ENCODE results near the gene ADGRG1. TPM values are rescaled to one million over a fixed set of nuclear protein-coding genes. Genes with fewer than 3 reads are reported as not detected.

ADGRG1 gene
- total RNA-seq, 1 donor from 2014 or later, result 13.9 TPM

DNA sequence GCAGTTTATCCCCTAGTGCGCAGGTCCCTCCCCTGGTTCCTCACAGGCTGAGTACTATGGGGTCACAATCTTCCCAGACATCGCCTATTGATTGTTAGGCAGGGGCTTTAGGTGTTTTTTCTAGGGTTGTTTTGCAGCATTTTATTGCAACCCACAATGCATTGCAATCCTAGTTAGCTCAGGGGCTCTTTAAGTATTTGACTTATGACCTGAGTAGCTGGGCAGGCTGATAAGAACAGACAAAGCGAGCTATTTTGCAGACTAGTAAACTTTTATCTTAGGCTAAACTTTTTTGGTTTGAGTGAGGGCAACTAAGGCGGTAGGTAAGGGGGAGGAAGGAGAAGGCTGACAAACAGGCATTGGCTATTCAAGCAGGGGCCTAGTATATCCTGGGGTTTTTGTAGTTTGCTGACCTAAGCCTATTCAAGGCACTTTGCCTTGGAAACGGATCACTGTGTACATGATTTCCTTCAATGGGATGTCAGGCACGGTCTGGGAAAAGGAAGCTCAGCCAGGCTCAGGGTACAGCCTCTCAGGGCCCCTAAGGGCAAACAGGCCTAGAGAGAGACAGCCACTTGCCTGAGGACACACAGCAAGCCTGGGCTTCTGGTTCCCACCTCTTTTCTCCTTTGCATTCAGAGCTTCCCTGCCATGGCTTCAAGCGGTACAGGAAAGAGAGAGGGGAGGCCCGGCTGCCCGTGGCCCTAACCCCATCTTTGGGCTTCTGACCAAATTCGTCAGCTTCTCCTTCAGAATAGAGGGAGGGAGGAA, 72.5 kb downstream of the ADGRG1 start:
- FAIRE-seq, result no peak
- Histone ChIP-seq H3K27me3 (ENCODE audit: insufficient read depth, low read length) (peaks cover 3% of the 10 kb centered on the region), H3K36me3 (ENCODE audit: insufficient read depth, low read length) (no peaks in the 10 kb centered on the region), H3K27ac (ENCODE audit: low read depth, low read length) (no peak overlapping the region), H3K9ac (ENCODE audit: low read length) (no peak overlapping the region), H3K4me3 (ENCODE audit: insufficient read depth, low read depth, low read length) (no peak overlapping the region), H3K9me3 (ENCODE audit: insufficient read depth, low read depth, low read length) (peaks cover 9% of the 10 kb centered on the region), H4K20me1 (ENCODE audit: insufficient read depth, low read length) (no peaks in the 10 kb centered on the region), H3K4me2 (ENCODE audit: low read length) (no peak overlapping the region), H3K79me2 (ENCODE audit: insufficient read depth, low read length) (no peaks in the 10 kb centered on the region), H3K4me1 (ENCODE audit: insufficient read depth, low read length) (no peaks in the 10 kb centered on the region), H2AFZ (ENCODE audit: low read depth, low read length) (no peak overlapping the region)
- TF ChIP-seq CTCF (IDR thresholded peaks at IDR 0.05; ENCODE audit: insufficient read depth, low read depth, low read length) (no peak), EZH2 (IDR thresholded peaks at IDR 0.05; ENCODE audit: insufficient read depth, low read length) (no peak)
- Mint-ChIP-seq H3K4me3 (ENCODE audit: unreplicated experiment) (no peak overlapping the region), H3K27ac (ENCODE audit: unreplicated experiment) (peak overlapping the region; percentile 63), H3K4me1 (ENCODE audit: low read depth, unreplicated experiment) (peaks cover 4% of the 10 kb centered on the region), H3K27me3 (ENCODE audit: low read depth, unreplicated experiment) (peaks cover 17% of the 10 kb centered on the region), H3K9me3 (ENCODE audit: unreplicated experiment) (no peaks in the 10 kb centered on the region), H3K36me3 (ENCODE audit: low read depth, unreplicated experiment) (no peaks in the 10 kb centered on the region)
- no peak for DNase-seq (ENCODE audit: low read depth)

- no peak overlapping the region for H3K27ac Mint-ChIP-seq (ENCODE audit: unreplicated experiment)
- H3K9me3 ChIP-seq (ENCODE audit: insufficient read depth, low read depth, low read length), result peaks cover 9% of the 10 kb centered on the region
- H3K36me3 Mint-ChIP-seq (ENCODE audit: low read depth, unreplicated experiment), result no peaks in the 10 kb centered on the region
- DNase-seq (ENCODE audit: low read depth) (no peak), FAIRE-seq (no peak)
- H3K79me2 ChIP-seq (ENCODE audit: insufficient read depth, low read length), result no peaks in the 10 kb centered on the region
- peaks cover 21% of the 10 kb centered on the region for H3K27me3 Mint-ChIP-seq (ENCODE audit: low read depth, unreplicated experiment)
- H3K4me2 ChIP-seq (ENCODE audit: low read length), result no peak overlapping the region
- no peak overlapping the region for H3K27ac ChIP-seq (ENCODE audit: low read depth, low read length)
- TF ChIP-seq CTCF (IDR thresholded peaks at IDR 0.05; ENCODE audit: insufficient read depth, low read depth, low read length) (no peak), EZH2 (IDR thresholded peaks at IDR 0.05; ENCODE audit: insufficient read depth, low read length) (no peak)
- no peaks in the 10 kb centered on the region for H3K9me3 Mint-ChIP-seq (ENCODE audit: unreplicated experiment)
- H4K20me1 ChIP-seq (ENCODE audit: insufficient read depth, low read length), result no peaks in the 10 kb centered on the region
- no peak overlapping the region for H3K4me3 Mint-ChIP-seq (ENCODE audit: unreplicated experiment)
- H3K4me1 ChIP-seq (ENCODE audit: insufficient read depth, low read length), result no peaks in the 10 kb centered on the region
- peaks cover 3% of the 10 kb centered on the region for H3K27me3 ChIP-seq (ENCODE audit: insufficient read depth, low read length)
- H3K9ac ChIP-seq (ENCODE audit: low read length), result no peak overlapping the region
- H2AFZ ChIP-seq (ENCODE audit: low read depth, low read length), result no peak overlapping the region
- H3K4me1 Mint-ChIP-seq (ENCODE audit: low read depth, unreplicated experiment), result peaks cover 4% of the 10 kb centered on the region
- H3K36me3 ChIP-seq (ENCODE audit: insufficient read depth, low read length), result no peaks in the 10 kb centered on the region
- no peak overlapping the region for H3K4me3 ChIP-seq (ENCODE audit: insufficient read depth, low read depth, low read length)
These were observed 73.4 kb downstream of the ADGRG1 start for GRCh38 chr16:57701759-57702371.
